HG03342 (cell line): Measurements from ENCODE around the gene PERCC1.
"Not testable (repeated sequence)": the region's sequence is repeated elsewhere in the genome, so short reads cannot be mapped to it uniquely, and the experiment has no call there.

Experiments
- ATAC-seq: cut with Tn5 transposase; IDR thresholded peaks from one replicate; pipeline ENCODE4 v1.9.1; 2021; ENCODE audit warnings: mild to moderate bottlenecking, moderate library complexity; ENCODE audit not compliant: unreplicated experiment

The PERCC1 gene

GRCh38 chr16:1466054-1466453 lies 35.2 kb downstream of the PERCC1 start:
- no peak for ATAC-seq

GRCh38 chr16:1466968-1467521 lies 36.2 kb downstream of the PERCC1 start:
- ATAC-seq = no peak

- ATAC-seq = no peak
Observed at GRCh38 chr16:1468426-1468810, 37.5 kb downstream of the PERCC1 start.

- not testable (repeated sequence) for ATAC-seq
Observed at GRCh38 chr16:1469141-1469540, 38.3 kb downstream of the PERCC1 start.

GRCh38 chr16:1469693-1470201 lies 38.9 kb downstream of the PERCC1 start:
- no peak for ATAC-seq

- ATAC-seq = no peak
Observed at GRCh38 chr16:1470481-1471251, 39.8 kb downstream of the PERCC1 start.

GRCh38 chr16:1471569-1472194 lies 40.8 kb downstream of the PERCC1 start:
- no peak for ATAC-seq

GRCh38 chr16:1472974-1473373 lies 42.1 kb downstream of the PERCC1 start:
- no peak for ATAC-seq

- ATAC-seq = peak; percentile 20
Observed at GRCh38 chr16:1474082-1474795, 43.4 kb downstream of the PERCC1 start.

GRCh38 chr16:1474796-1475551 lies 44.1 kb downstream of the PERCC1 start, which contains the start of gene CLCN7:
TSS of gene CLCN7 (minus strand) at chr16:1475028. CDS start at chr16:1474974, 54 bp downstream.
- peak; percentile 76 for ATAC-seq

GRCh38 chr16:1475552-1476114 lies 44.8 kb downstream of the PERCC1 start:
- no peak for ATAC-seq

- no peak for ATAC-seq
Observed at GRCh38 chr16:1477033-1477432, 46.2 kb downstream of the PERCC1 start.

GRCh38 chr16:1478937-1479336 lies 48.1 kb downstream of the PERCC1 start:
- ATAC-seq = not testable (repeated sequence)

- ATAC-seq = no peak
Observed at GRCh38 chr16:1481906-1482835, 51.3 kb downstream of the PERCC1 start.
